DMS53 treated with DMSO at 0.1 percent for 48 hours (cell line): ENCODE measurements around the gene YIPF6.
"Not testable (repeated sequence)": the region's sequence is repeated elsewhere in the genome, so short reads cannot be mapped to it uniquely, and the experiment has no call there.

ENCODE experiments used
- DNase-seq: peaks from one replicate; lab custom pipeline; 2025; ENCODE audit not compliant: unreplicated experiment; lab: John Stamatoyannopoulos, UW

Gene YIPF6

DNA sequence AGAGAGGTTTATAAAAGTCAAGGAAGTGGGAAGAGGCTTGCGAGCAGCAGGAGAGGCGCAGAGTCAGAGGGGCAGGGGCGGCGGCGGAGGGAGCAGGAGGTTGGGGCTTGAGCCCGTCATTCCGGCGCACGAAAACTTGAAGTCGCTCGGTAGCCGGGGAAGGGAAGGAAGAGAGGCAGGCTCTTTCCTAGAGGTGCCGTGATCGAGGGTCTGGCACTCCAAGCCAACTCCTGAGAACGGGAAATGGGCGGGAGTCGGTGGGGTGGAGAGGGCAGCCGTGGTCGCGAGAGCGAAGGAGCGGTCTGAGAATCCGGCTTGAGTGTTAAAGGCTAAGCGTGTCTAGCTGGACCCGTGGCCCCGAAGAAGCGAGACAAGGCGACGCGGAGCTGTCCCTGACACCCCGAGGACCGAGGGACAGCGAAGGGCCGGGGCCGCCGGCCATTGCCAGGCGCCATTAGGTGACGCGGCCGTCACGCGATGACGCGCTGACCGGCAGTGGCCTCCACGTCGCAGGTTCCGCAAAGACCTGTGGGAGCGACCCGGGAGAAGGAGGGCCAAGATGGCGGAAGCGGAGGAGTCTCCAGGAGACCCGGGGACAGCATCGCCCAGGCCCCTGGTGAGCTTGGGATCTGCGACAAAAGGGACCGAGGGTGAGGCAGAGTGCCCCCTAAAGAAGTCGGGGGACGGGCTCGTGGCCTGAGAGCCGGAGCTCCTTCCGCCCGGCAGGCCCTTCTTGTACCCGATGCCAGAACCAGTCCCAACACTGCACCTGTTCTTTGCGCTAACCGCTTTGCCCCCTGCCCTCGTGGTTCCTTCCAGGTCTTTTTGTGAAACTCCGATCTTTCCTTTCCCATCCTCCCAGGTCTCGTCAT lies at the start of gene YIPF6:
TSS of gene YIPF6 (plus strand) at position 544 of the 872 bp plus-strand sequence. CDS start at position 560, 16 bp downstream.
- DNase-seq = peak; percentile 53

GRCh38 chrX:68451720-68452119 lies 47.1 kb upstream of the YIPF6 start:
- DNase-seq = no peak

GRCh38 chrX:68454476-68455150 lies 44.2 kb upstream of the YIPF6 start:
- no peak for DNase-seq

DNA sequence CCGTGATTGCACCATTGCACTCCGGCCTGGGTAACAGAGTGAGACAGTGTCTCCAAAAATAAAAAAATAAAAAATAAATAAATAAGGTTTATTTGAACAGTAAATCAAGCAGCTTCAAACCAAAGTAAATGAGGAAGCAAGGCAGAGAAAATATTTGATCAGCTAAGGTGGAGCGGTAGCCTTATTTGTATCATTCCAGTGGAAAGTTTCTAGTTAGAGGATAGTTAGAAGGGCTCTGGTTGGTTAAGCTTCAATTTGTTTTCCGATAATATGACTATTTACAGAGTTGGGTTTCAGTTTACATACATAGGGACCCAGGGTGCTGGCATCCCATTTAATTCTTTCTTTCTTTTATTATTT lies 43.7 kb upstream of the YIPF6 start:
- no peak for DNase-seq

DNA sequence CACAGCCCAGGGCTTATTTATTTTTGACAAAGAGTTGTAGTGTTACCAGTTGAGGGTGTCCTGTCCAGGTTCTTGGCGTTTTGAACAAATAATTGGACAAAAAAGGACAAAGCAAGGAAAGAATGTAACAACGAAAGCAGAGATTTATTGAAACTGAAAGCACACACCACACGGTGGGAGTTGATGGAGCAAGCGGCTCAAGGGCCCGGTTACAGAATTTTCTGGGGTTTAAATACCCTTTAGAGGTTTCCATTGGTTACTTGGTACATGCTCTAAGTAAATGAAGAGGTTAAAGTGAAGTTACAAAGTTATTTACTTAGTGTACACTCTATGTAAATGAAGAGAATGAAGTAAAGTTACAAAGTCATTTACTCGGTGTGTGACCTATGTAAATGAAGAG lies 37.8 kb upstream of the YIPF6 start:
- no peak for DNase-seq

DNA sequence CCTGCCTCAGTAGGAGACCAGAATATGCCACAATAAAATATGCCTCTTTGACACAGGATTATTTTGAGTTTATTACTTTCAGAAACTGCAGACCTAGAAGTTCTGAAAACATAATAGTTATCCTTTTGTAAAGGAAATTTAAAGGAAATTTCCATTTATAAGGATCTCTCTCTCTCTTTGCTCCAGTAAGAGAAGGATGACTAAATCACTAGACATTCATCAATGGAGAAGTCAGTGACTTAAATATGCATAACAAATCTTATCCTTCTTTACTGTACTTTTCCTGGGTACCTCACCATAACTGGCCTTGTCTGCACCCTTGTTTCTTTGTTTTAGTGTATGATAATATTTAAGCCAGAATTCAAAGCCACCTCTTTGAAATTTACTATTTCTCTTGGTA lies 37.3 kb upstream of the YIPF6 start:
- DNase-seq = no peak

DNA sequence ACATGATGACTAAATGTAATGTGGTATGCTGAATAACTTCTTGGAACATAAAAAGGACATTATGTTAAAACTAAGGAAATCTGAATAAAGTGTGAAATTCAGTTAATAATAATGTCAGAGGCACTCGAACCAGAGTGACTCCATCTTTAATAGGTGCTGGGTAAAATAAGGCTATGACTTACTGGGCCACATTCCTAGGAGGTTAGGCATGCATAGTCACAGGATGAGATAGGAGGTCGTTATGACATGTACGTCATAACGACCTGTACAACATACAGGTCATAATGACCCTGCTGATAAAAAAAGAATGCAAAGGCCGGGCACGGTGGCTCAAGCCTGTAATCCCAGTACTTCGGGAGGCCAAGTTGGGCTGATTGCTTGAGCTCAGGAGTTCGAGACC lies 36.7 kb upstream of the YIPF6 start:
- no peak for DNase-seq

GRCh38 chrX:68462653-68463052 lies 36.2 kb upstream of the YIPF6 start:
- DNase-seq = no peak

DNA sequence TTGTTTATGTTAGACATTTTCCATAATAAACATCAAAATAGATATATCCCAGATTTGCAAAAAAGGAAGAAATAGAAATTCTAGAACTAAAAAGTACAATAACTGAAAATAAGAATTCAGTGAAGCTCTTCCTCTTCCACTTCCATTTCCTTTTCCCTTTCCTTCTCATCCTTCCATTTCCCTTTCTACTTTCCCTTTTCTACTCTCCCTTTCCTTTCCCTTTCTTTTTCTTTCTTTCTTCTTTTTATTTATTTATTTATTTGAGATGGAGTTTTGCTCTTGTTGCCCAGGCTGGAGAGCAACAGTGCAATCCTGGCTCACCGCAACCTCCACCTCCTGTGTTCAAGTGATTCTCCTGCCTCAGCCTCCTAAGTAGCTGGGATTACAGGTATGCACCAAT lies 35.0 kb upstream of the YIPF6 start:
- no peak for DNase-seq

- no peak for DNase-seq
Observed at GRCh38 chrX:68464796-68465195, 34.1 kb upstream of the YIPF6 start.

DNA sequence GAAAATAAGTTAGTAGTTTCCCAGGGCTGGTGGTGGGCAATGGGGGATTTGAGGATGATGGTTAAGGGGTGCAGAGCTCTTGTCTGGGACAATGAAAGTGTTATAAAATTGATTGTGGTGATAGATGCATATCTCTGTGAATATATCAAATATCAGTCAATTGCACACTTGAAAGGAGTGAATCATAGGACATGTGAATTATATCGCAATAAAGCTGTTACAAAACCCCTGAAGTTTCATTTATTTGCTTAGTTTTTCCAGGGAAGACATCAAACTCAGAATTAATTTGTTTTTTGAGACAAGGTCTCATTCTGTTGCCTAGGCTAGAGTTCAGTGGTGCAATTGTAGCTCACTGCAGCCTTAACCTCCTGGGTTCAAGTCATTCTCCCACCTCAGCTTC lies 17.9 kb upstream of the YIPF6 start:
- no peak for DNase-seq

GRCh38 chrX:68486198-68486597 lies 12.7 kb upstream of the YIPF6 start:
- DNase-seq = not testable (repeated sequence)

DNA sequence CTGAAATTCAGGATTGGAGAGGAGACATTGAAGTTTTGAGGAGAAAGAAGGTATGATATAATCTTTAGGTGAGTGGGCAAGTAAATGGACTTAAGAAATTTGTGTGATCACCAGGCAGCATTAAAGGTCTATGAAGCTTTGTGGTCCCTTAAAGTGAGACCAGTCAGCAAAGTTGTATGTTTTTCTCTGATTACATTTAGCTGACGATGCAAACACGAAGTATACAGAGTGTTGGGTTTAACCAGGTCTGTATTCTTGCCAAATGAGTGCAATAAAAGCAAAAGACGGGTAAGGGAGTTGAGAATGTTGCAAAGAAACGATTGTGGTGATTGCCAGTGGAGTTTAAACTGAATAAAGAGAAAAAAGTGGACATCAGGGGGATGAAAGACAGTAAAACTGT lies 11.6 kb upstream of the YIPF6 start:
- no peak for DNase-seq

DNA sequence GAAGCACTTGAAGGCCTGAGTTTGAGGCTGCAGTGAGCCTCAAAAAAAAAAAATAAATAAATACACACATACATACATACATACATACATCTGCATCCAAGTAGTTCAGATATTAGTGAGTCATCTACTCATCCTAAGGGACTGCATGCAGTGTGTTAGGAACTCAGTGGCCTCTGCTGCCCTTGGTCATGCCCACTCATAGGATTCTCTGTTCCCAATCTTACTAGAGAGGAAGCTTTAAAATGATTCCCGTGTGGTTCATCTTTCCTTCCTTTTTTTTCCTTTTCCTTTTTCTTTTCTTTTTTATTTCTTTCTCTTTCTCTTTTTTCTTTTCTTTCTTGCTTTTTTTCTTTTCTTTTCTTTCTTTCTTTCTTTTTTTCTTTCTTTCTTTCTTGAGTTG lies 10.9 kb upstream of the YIPF6 start:
- DNase-seq = no peak

DNA sequence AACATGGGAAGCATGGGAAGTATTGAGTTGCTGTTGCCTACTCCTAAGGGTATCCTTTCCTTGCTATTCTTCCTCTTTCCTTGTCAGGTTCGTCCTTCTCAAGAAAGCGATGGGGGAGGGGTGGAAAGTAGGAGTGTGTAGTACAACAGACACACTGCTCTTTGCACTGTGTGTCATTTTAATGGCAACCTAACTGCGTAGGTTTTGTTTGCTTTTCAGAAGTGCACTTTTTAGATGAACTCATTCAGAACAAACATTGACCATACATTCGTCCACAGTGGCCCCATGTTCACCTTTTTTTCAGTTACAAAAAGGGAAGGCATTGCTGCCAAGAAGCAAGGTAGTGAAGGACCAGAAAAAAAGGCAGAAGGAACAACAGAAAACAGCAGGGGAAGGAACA lies 10.2 kb upstream of the YIPF6 start:
- peak; percentile 86 for DNase-seq

DNA sequence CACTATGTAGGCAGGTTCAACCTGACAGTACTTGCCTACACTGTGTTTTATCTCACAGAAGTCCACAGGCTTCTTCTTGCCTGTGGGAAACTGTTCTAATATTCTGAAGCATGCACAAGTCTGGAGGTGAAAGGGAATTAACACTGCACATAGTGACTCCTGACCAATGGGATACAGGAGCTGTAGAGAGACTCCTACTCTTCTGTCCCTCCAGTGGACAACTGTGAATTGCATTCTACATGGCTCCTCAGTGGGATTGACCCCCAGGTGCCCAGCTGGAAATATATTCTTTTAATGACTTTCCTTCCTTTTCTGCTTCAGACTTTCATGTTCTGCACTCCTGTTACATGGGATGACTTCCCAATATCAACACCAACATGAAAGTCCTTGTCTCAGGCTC lies 8.2 kb upstream of the YIPF6 start:
- DNase-seq = peak; percentile 25

DNA sequence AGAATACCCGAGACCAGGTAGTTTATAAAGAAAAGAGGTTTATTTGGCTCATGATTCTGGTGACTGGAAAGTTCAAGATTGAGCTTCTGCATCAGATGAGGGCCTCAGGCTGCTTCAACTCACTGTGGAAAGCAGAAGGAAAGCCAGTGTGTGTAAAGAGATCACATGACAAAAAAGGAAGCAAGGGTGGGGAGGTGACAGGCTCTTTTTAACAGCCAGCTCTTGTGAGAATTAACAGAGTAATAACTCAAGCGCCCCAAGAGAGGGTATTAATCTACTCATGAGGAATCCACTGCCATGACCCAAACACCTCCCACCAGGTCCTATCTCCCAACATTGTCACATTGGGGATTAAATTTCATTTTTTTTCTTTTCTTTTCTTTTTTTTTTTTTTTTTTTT lies 6.3 kb upstream of the YIPF6 start:
- DNase-seq = no peak

DNA sequence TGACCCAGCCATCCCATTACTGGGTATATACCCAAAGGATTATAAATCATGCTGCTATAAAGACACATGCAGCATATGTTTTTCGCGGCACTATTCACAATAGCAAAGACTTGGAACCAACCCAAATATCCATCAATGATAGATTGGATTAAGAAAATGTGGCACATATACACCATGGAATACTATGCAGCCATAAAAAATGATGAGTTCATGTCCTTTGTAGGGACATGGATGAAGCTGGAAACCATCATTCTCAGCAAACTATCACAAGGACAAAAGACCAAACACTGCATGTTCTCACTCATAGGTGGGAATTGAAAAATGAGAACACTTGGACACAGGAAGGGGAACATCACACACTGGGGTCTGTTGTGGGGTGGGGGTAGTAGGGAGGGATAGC lies 5.1 kb upstream of the YIPF6 start:
- DNase-seq = not testable (repeated sequence)

GRCh38 chrX:68498044-68498507 lies 775 bp upstream of the YIPF6 start:
- DNase-seq = no peak

DNA sequence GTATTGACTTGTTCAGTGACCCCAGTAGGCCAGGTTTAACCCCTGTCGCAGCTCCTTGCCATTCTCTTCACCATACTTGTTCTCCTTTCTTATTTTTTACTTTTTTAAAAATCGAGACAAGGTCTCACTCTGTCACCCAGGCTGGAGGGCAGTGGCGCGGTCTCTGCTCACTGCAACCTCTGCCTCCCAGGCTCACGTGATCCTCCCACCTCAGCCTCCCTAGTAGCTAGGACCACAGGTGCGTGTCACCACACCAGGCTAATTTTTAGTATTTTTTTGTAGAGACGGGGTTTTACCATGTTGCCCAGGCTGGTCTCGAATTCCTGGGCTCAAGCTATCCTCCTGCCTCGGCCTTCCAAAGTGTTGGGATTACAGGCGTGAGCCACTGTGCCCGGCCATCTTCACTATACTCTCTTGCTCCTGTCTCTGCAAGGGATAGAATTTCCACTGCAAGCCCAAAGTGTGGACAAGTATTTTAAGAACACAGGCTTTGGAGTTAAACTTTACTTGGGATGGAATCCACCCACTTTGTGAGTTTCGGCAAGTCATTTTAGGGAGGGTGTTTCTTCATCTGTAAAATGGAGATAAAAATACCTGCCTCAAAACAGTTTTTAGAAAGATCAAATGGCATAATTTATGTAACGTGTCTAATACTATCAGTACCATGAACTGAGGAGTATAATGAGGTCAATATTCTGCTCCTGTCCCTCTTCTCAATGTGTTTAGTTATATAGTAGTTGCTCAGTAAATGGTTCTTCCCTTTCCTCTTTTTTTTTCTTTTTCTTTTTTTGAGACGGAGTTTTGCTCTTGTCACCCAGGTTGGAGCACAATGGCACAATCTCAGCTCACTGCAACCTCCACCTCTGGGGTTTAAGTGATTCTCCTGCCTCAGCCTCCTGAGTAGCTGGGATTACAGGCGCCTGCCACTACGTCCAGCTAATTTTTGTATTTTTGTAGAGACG lies 973 bp downstream of the YIPF6 start:
- DNase-seq = no peak
